GM12878 (cell line): ENCODE results near the gene TRAPPC3. TPM values are rescaled to one million over a fixed set of nuclear protein-coding genes. Genes with fewer than 3 reads are reported as not detected.

Experiments used
- ATAC-seq: fragments of 200-7000 bp; cut with Tn5 transposase; 3 replicates; pipeline ENCODE4 v1.9.1; 2020; ENCODE audit warnings: mild to moderate bottlenecking, moderate library complexity
- BruUV-seq: library from RNA; stranded (reverse); fragments of 400-500 nt; replicated peaks from 2 replicates; lab custom pipeline; 2021; lab: Mats Ljungman, UMichigan
- CTCF ChIA-PET: fragments of 300-600 bp; sonication (Branson Sonifier 250); formaldehyde crosslinking; extraction: SDS; loops from one replicate; lab custom pipeline; 2021; ENCODE audit warnings: inconsistent platforms; lab: Yijun Ruan, JAX
- POLR2A ChIA-PET: fragments of 350-600 bp; formaldehyde crosslinking; extraction: SDS; loops from one replicate; lab custom pipeline; 2021; ENCODE audit warnings: inconsistent platforms; lab: Charles Lee
- RAD21 ChIA-PET: fragments of 300-600 bp; sonication (Branson Sonifier 250); formaldehyde crosslinking; loops from one replicate; lab custom pipeline; 2023; ENCODE audit warnings: antibody characterized with exemption; ENCODE audit not compliant: unreplicated experiment; lab: Charles Lee
- SMC1A ChIA-PET: fragments of 300-600 bp; sonication (Branson Sonifier 250); formaldehyde crosslinking; loops from one replicate; lab custom pipeline; 2023; ENCODE audit not compliant: unreplicated experiment, uncharacterized antibody; lab: Charles Lee
- DNase-seq: peaks from one replicate; pipeline ENCODE4 v3.0.0-alpha.2; 2011; ENCODE audit warnings: low read depth, low spot score
- FAIRE-seq: peaks from 3 replicates; lab custom pipeline; 2011; peaks lifted over from hg19 to GRCh38; lab: Jason Lieb, UNC
- H2AFZ ChIP-seq: 2 replicates; pipeline ENCODE4 v1.6.0; 2011; ENCODE audit warnings: low read depth, low read length, control low read depth; ENCODE audit not compliant: control insufficient read depth
- H3K27ac ChIP-seq: 2 replicates; pipeline ENCODE4 v1.5.1; 2011; ENCODE audit warnings: control low read depth; ENCODE audit not compliant: control insufficient read depth, insufficient read depth
- H3K27me3 ChIP-seq, 2 experiments: replicated peaks in 1 of 2; 2 replicates each; pipeline versions ENCODE4 v1.6.0 to v1.6.1; 2011; ENCODE audit warnings: low read length in 1 of 2; ENCODE audit not compliant: control insufficient read depth in 2 of 2, insufficient read depth in 2 of 2
- H3K36me3 ChIP-seq, 2 experiments: 2 replicates each; pipeline ENCODE4 v1.5.1; 2011; ENCODE audit warnings: low read length in 1 of 2; ENCODE audit not compliant: control insufficient read depth in 2 of 2, insufficient read depth in 2 of 2
- H3K4me1 ChIP-seq: 2 replicates; pipeline ENCODE4 v1.6.1; 2011; ENCODE audit warnings: mild to moderate bottlenecking, low read length, moderate library complexity, mixed read lengths; ENCODE audit not compliant: control insufficient read depth, insufficient read depth
- H3K4me2 ChIP-seq: 2 replicates; pipeline ENCODE4 v1.6.0; 2011; ENCODE audit warnings: control low read depth; ENCODE audit not compliant: control insufficient read depth, insufficient read depth
- H3K4me3 ChIP-seq: fragments of 200-600 bp; sonication (generic); 2 replicates; pipeline ENCODE4 v1.5.1; 2016
- H3K79me2 ChIP-seq: 2 replicates; pipeline ENCODE4 v1.6.0; 2011; ENCODE audit warnings: low read length; ENCODE audit not compliant: control insufficient read depth, insufficient read depth
- H3K9ac ChIP-seq: 2 replicates; pipeline ENCODE4 v1.8.0; 2011; ENCODE audit warnings: low read length, control low read depth, mixed read lengths; ENCODE audit not compliant: control insufficient read depth, insufficient read depth
- H3K9me3 ChIP-seq: replicated peaks from 3 replicates; pipeline ENCODE4 v1.5.1; 2011; ENCODE audit warnings: mild to moderate bottlenecking, low read length; ENCODE audit not compliant: control insufficient read depth, insufficient read depth
- H4K20me1 ChIP-seq: 2 replicates; pipeline ENCODE4 v1.6.0; 2011; ENCODE audit not compliant: control insufficient read depth, insufficient read depth
- BMI1 ChIP-seq: fragments of 450-650 bp; IDR thresholded peaks from 2 replicates; pipeline ENCODE4 v1.6.1; 2016; ENCODE audit warnings: mild to moderate bottlenecking, moderate library complexity, borderline replicate concordance
- MXI1 ChIP-seq: fragments of 150-350 bp; IDR thresholded peaks from 2 replicates; pipeline ENCODE4 v1.6.1; 2011; ENCODE audit warnings: low read depth, mild to moderate bottlenecking, inconsistent platforms, low read length, improper control_type of control experiment
- POLR2A ChIP-seq: IDR thresholded peaks from 2 replicates; pipeline ENCODE4 v1.6.1; 2011; ENCODE audit warnings: low read depth, mild to moderate bottlenecking, low read length
- POLR2AphosphoS5 ChIP-seq: IDR thresholded peaks from 2 replicates; pipeline ENCODE4 v1.6.1; 2011; ENCODE audit warnings: mild to moderate bottlenecking, low read length, inconsistent platforms
- WGBS: methylation state at CpG from one replicate; pipeline ENCODE4 v1.1.6; 2016; ENCODE audit warnings: low lambda C conversion rate; ENCODE audit not compliant: insufficient replicate concordance, insufficient coverage; ENCODE audit errors: missing lambda C conversion rate; 5-methylcytosine and 5-hydroxymethylcytosine counted together
- in situ Hi-C: fragments of 300-500 bp; cut with MboI; formaldehyde crosslinking; loops from 9 replicates; pipeline ENCODE4 v1.14.3; 2018; ENCODE audit warnings: mixed read lengths
- intact Hi-C: fragments of 100-400 bp; cut with micrococcal nuclease; formaldehyde crosslinking; loops from one replicate; pipeline ENCODE4 v1.14.2; 2022; ENCODE audit not compliant: unreplicated experiment
- polyA plus RNA-seq, 11 experiments: library from polyadenylated mRNA; depleted of rRNA in 4 of 11; unstranded in 6 of 11; stranded (reverse) in 5 of 11; fragments of >200 nt; fragmentation: Nextera tagmentation in 4 of 11; fragmentation: Illumina TruSeq in 1 of 11; extraction: Ambion mirVana in 4 of 11; extraction: Trizol in 1 of 11; gene quantifications; 1 replicate in 1 of 11; 2 replicates in 10 of 11; pipeline versions ENCODE4 v1.2.1 to v1.2.3, GENCODE V29; 2011 to 2016; ENCODE audit warnings: inconsistent platforms in 2 of 11, missing spikeins in 2 of 11, low read depth in 1 of 11
- total RNA-seq, 4 experiments: library from RNA; depleted of rRNA in 3 of 4; stranded (reverse); fragments of >200 nt in 3 of 4; fragmentation: Illumina TruSeq in 1 of 4; extraction: Trizol in 1 of 4; gene quantifications; 2 replicates each; pipeline versions ENCODE4 v1.2.1 to v1.2.3, GENCODE V29; 2013 to 2021
- TF ChIP-seq, protein P1 (sequence below): fragments of 450-650 bp; IDR thresholded peaks from 2 replicates; pipeline ENCODE4 v1.6.1; 2017; ENCODE audit warnings: mild to moderate bottlenecking, moderate library complexity

Gene TRAPPC3
- total and polyA plus RNA-seq, 10 of the 15 experiments (the other 5 are each of a cell fraction or from before 2014, with no cell fraction given), result 14.7 to 122 (median 70.5) TPM

DNA sequence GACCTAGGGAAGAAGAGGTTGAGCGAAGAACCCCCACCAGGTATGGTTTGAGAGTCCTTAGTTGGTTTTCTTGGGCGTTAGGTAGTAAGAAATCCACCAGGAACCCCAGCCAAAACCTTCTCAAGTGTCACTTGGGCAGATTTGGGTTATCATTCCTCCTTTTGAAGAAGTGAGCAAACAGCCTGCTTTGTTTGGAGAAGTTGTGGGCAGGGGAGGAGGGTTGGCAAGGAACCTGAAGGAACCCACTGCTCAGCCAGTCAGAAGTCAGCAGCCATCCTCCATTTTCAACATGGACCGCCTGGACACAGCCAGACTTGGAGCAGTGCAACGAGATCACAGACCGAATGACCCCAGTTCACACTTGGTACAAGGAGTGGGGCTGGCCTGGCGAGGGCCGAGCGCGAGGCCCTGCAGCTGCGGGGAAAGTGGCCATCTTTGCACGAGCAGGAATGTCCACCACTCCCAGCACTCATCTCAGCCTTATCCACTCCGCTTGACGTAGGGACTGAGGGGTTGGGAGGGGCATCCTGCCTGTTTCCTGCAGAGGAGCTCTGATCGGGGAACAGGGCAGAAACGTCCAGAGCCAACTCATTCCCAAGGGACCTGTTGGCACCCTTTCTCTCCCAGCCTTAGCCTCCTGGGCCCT, 53.4 kb downstream of the TRAPPC3 start:
- ATAC-seq (no peak), DNase-seq (no peak), FAIRE-seq (no peak)
- ChIA-PET POLR2A (no interaction called here), CTCF (interaction anchor here (1.2 to 2.6 kb wide), 6 partner anchors 38 to 190 kb away, joined by 3 to 14 read pairs (median 8); partner anchors contain the start of gene TRAPPC3), SMC1A (interaction anchor here (0.9 to 1.6 kb wide), 6 partner anchors 39 to 190 kb away, joined by 3 to 8 read pairs (median 4); no protein-coding TSS in a partner anchor), RAD21 (interaction anchor here (0.9 kb wide), 1 partner anchor 190 kb away, joined by 3 read pairs; no protein-coding TSS in a partner anchor)
- Histone ChIP-seq H4K20me1 (no peaks in the 10 kb centered on the region), H3K4me1 (no peaks in the 10 kb centered on the region), H3K27me3 (no peaks in the 10 kb centered on the region), H3K27ac (no peak overlapping the region), H3K4me3 (no peak overlapping the region), H3K9ac (no peak overlapping the region), H3K79me2 (peaks cover 3% of the 10 kb centered on the region), H3K36me3 (peaks cover 17 to 19% of the 10 kb centered on the region in 2 experiments), H3K4me2 (no peak overlapping the region), H2AFZ (no peak overlapping the region), H3K9me3 (no peaks in the 10 kb centered on the region)
- 88% methylated on average over 13 of the region's 15 CpGs for WGBS
- TF ChIP-seq, protein P1, sequence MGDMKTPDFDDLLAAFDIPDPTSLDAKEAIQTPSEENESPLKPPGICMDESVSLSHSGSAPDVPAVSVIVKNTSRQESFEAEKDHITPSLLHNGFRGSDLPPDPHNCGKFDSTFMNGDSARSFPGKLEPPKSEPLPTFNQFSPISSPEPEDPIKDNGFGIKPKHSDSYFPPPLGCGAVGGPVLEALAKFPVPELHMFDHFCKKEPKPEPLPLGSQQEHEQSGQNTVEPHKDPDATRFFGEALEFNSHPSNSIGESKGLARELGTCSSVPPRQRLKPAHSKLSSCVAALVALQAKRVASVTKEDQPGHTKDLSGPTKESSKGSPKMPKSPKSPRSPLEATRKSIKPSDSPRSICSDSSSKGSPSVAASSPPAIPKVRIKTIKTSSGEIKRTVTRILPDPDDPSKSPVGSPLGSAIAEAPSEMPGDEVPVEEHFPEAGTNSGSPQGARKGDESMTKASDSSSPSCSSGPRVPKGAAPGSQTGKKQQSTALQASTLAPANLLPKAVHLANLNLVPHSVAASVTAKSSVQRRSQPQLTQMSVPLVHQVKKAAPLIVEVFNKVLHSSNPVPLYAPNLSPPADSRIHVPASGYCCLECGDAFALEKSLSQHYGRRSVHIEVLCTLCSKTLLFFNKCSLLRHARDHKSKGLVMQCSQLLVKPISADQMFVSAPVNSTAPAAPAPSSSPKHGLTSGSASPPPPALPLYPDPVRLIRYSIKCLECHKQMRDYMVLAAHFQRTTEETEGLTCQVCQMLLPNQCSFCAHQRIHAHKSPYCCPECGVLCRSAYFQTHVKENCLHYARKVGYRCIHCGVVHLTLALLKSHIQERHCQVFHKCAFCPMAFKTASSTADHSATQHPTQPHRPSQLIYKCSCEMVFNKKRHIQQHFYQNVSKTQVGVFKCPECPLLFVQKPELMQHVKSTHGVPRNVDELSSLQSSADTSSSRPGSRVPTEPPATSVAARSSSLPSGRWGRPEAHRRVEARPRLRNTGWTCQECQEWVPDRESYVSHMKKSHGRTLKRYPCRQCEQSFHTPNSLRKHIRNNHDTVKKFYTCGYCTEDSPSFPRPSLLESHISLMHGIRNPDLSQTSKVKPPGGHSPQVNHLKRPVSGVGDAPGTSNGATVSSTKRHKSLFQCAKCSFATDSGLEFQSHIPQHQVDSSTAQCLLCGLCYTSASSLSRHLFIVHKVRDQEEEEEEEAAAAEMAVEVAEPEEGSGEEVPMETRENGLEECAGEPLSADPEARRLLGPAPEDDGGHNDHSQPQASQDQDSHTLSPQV, result no peak
- 0 out of 2 replicates have a peak, but pooled peaks have one; percentile 15 for TF ChIP-seq POLR2A
- TF ChIP-seq BMI1, result no peak
- TF ChIP-seq MXI1, result no peak
- TF ChIP-seq POLR2AphosphoS5, result peak; percentile 26; the same call in 1 of the 2 replicates
- no TSS peak for BruUV-seq
- intact Hi-C loops (loop anchor here (5.0 kb wide), 1 partner anchor 326 kb away; no protein-coding TSS in a partner anchor), in situ Hi-C loops (no loop called here)
